Nephron (organoid): ENCODE measurements around the gene AGBL3.
A peak's percentile ranks its signal among the peaks of the same experiment; 100 is the strongest.

ENCODE experiments used
- H3K27ac Mint-ChIP-seq, 3 experiments: 2 replicates each; pipeline ENCODE4 v1.8.0; 2020; ENCODE audit warnings: mixed read lengths in 3 of 3, mild to moderate bottlenecking in 2 of 3, moderate library complexity in 1 of 3
- H3K27me3 Mint-ChIP-seq: 2 replicates; pipeline ENCODE4 v1.8.0; 2021; ENCODE audit warnings: low read depth, mild to moderate bottlenecking, moderate library complexity, mixed read lengths
- H3K36me3 Mint-ChIP-seq: 2 replicates; pipeline ENCODE4 v1.8.0; 2020; ENCODE audit warnings: low read depth, mixed read lengths
- H3K4me1 Mint-ChIP-seq: 2 replicates; pipeline ENCODE4 v1.8.0; 2020; ENCODE audit warnings: mixed read lengths
- H3K4me3 Mint-ChIP-seq, 3 experiments: 2 replicates each; pipeline ENCODE4 v1.8.0; 2020; ENCODE audit warnings: mild to moderate bottlenecking in 3 of 3, mixed read lengths in 3 of 3, moderate library complexity in 2 of 3
- H3K9me3 Mint-ChIP-seq: 2 replicates; pipeline ENCODE4 v1.8.0; 2020; ENCODE audit warnings: mixed read lengths
- TF ChIP-seq, protein P1 (sequence below), 3 experiments: fragments of 200-600 bp; sonication (generic); IDR thresholded peaks; one replicate each; pipeline ENCODE4 v1.5.0; 2021; ENCODE audit warnings: antibody characterized with exemption in 3 of 3; ENCODE audit not compliant: unreplicated experiment in 3 of 3

The AGBL3 gene

DNA sequence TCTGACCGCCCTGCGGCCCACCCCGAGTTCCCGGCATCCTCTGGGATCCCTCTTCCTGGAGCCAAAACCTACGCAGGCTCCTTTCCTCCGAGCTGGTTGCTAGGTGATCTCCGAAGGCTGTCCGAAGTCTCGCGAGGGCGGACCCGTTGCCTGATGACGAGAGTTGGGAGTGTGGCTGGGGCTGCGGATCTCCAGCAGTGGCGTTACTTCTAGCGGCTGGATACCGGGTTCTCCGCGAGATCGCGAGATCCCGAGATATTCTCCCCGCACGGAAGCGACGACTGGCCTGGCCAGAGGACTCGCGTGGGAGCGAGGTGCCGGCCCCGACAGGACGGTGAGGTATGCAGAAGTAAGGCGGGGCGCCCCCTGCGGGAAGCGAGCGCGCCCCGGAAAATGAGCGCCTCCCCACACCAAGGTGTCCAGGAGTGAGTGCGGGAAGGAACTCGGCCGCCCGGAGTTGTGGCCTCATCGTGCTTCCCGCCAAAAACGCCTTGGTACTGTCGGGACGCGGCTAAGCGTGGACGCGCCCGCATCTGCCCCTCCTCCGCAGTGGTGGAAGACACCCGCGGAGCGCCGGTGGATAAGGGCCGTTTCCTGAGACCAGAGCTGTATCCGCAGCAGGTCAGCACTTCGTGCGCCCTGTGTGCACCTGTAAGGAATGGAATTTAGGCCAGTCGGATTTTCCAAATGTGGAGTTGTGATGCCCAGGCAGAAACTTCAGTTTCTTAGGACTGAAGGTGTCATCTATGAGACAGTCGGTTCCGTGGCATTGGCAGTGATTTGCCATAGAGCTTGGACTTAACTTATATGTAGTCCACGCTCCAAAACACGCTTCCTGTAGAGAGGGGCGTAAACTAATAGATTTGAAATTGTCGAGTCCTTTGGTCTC, at the start of gene AGBL3:
AGBL3 (plus strand) TSS at position 146 of the 889 bp plus-strand sequence. CDS start 1,426 bp downstream, outside the sequence.
- Mint-ChIP-seq H3K4me1 (peaks cover 49% of the 10 kb centered on the region), H3K27ac (peak within 1 kb of the TSS; percentile 95 to 98 (median 95)), H3K9me3 (peaks cover 2% of the 10 kb centered on the region), H3K27me3 (no peaks in the 10 kb centered on the region), H3K36me3 (peaks cover 22% of the 10 kb centered on the region), H3K4me3 (peak within 1 kb of the TSS; percentile 95 to 99 (median 95))
- TF ChIP-seq, protein P1, sequence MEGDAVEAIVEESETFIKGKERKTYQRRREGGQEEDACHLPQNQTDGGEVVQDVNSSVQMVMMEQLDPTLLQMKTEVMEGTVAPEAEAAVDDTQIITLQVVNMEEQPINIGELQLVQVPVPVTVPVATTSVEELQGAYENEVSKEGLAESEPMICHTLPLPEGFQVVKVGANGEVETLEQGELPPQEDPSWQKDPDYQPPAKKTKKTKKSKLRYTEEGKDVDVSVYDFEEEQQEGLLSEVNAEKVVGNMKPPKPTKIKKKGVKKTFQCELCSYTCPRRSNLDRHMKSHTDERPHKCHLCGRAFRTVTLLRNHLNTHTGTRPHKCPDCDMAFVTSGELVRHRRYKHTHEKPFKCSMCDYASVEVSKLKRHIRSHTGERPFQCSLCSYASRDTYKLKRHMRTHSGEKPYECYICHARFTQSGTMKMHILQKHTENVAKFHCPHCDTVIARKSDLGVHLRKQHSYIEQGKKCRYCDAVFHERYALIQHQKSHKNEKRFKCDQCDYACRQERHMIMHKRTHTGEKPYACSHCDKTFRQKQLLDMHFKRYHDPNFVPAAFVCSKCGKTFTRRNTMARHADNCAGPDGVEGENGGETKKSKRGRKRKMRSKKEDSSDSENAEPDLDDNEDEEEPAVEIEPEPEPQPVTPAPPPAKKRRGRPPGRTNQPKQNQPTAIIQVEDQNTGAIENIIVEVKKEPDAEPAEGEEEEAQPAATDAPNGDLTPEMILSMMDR (IDR thresholded peaks at IDR 0.05; ENCODE audit: unreplicated experiment in 3 of 3), result peak; percentile 50 to 61 (median 56)

DNA sequence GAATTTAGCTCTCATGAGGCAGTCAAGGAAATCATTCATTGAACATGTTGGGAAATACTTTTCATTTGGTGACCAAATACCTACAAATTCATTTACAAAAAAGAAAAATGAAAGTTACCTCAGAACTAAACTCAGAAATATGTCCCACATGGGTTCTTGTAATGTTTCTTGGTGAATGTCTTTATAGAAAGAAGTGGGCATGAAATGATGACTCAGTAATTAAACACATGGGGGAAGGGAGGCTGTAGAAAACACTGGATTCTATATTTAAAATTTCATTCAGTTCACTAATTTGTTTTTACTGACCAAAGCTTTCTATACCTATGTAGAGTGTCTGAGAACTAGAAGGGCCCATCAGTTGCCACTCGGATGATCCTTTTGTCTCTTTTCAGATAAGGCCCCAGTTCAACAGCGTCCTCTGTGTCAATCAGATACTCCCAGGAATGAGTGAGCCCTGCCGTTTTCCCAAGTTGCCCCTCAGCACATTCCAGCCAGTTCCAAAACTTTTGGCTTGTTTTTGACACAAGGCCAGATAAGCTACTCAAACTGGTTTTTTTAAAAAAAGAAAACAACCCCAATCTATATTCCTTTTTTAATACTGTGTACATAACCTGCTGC, 49.3 kb upstream of the AGBL3 start:
- Mint-ChIP-seq H3K27ac (peak overlapping the region; percentile 39 to 58 (median 52)), H3K36me3 (peaks cover 81% of the 10 kb centered on the region)

DNA sequence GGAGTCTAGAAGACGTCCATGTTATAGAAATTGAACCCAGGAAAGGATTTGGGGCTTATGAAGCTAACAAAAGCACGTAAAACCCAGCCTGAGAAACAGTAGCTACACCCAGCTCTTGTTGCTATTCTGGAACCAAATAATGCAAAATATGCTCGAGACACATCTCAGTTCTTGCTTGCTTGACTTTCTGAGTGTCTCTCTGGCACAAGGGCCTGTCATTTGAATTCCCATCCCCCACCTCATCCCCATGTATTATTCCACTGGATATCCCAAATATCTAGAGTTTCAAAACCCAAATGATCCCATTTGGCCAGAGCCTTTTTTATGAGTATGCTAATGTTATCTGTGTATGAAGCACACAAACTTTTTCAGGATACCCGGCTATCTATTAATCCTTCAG, 48.2 kb upstream of the AGBL3 start:
- H3K4me3 Mint-ChIP-seq, result no peak overlapping the region
- H3K4me1 Mint-ChIP-seq, result peaks cover 71% of the 10 kb centered on the region
- H3K27me3 Mint-ChIP-seq, result no peaks in the 10 kb centered on the region

More for the DNA sequence above, 49.3 kb upstream of the AGBL3 start:
- Mint-ChIP-seq H3K4me1 (peaks cover 67% of the 10 kb centered on the region), H3K4me3 (no peak overlapping the region), H3K9me3 (no peaks in the 10 kb centered on the region), H3K27me3 (no peaks in the 10 kb centered on the region)
- TF ChIP-seq, protein P1 (IDR thresholded peaks at IDR 0.05; ENCODE audit: unreplicated experiment in 3 of 3), result no peak

DNA sequence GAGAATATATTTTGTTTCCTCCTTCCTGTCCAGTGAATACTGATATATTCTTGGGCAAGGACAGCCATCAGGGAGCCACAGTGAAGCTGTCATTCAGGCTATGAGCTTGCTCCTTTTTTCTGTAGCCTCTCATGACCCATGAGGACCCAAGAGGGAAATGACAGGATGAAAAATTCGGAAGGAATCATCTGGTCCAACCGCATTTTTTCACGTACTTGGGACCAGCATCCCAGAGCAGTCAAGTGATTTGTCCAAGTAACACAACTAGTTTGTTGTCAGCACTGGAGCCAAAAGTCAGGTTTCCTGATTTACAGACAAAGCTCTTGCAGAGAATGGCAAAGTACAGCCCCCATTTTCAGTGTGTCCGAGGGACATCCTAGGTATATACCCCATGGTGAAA, 47.2 kb upstream of the AGBL3 start:
- Mint-ChIP-seq H3K4me1 (peaks cover 74% of the 10 kb centered on the region), H3K9me3 (no peaks in the 10 kb centered on the region), H3K27me3 (no peaks in the 10 kb centered on the region), H3K27ac (peak overlapping the region in 1 of 3 experiments; percentile 52), H3K4me3 (no peak overlapping the region), H3K36me3 (peaks cover 67% of the 10 kb centered on the region)
- TF ChIP-seq, protein P1 (IDR thresholded peaks at IDR 0.05; ENCODE audit: unreplicated experiment in 3 of 3), result no peak

More for the DNA sequence above, 48.2 kb upstream of the AGBL3 start:
- peaks cover 73% of the 10 kb centered on the region for H3K36me3 Mint-ChIP-seq
- peak overlapping the region; percentile 39 to 58 (median 52) for H3K27ac Mint-ChIP-seq
- H3K9me3 Mint-ChIP-seq, result no peaks in the 10 kb centered on the region
- TF ChIP-seq, protein P1 (IDR thresholded peaks at IDR 0.05; ENCODE audit: unreplicated experiment in 3 of 3), result no peak

DNA sequence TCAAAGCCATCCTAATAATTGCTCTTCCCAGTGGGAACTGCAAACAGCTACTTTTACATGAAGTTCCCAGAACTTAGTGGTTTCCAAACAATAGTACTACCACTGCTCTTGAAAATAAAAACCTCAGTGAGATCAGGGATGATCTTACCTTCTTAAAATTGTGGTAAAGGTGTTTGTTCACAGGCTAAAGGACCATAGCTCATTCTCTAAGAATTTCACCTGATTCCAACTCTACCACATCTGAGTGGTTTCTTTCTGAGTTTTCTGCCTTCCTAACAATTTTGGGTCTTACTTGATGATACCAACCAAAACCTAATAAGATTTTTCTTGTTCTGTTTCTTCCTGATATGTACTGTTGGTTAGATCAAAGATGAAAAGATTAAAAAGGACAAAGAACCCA, 45.6 kb upstream of the AGBL3 start:
- Mint-ChIP-seq H3K9me3 (no peaks in the 10 kb centered on the region), H3K4me3 (no peak overlapping the region), H3K4me1 (peaks cover 73% of the 10 kb centered on the region), H3K36me3 (peaks cover 57% of the 10 kb centered on the region), H3K27me3 (no peaks in the 10 kb centered on the region), H3K27ac (peak overlapping the region; percentile 87 to 94 (median 88))
- TF ChIP-seq, protein P1 (IDR thresholded peaks at IDR 0.05; ENCODE audit: unreplicated experiment in 3 of 3), result no peak
